SJSA1 (cell line): ENCODE data around the gene SDCBP2. TPM values are rescaled to one million over a fixed set of nuclear protein-coding genes. Genes with fewer than 3 reads are reported as not detected.

ENCODE experiments used
- DNase-seq, 2 experiments: peaks; one replicate each; pipeline ENCODE4 v3.0.0-alpha.2; 2015 to 2020; ENCODE audit warnings: low spot score in 2 of 2, low read depth in 1 of 2
- H3K27ac ChIP-seq: fragments of 250-450 bp; sonication (Bioruptor Pico); 2 replicates; pipeline ENCODE4 v1.5.1; 2020; ENCODE audit warnings: mild to moderate bottlenecking, moderate library complexity
- H3K27me3 ChIP-seq: fragments of 250-450 bp; sonication (Bioruptor Pico); replicated peaks from 2 replicates; pipeline ENCODE4 v1.5.1; 2020; ENCODE audit warnings: mild to moderate bottlenecking, moderate library complexity
- H3K36me3 ChIP-seq: fragments of 250-450 bp; sonication (Bioruptor Pico); 2 replicates; pipeline ENCODE4 v1.5.1; 2020; ENCODE audit warnings: mild to moderate bottlenecking
- H3K4me1 ChIP-seq: fragments of 250-450 bp; sonication (Bioruptor Pico); replicated peaks from 2 replicates; pipeline ENCODE4 v1.6.1; 2021; ENCODE audit warnings: mild to moderate bottlenecking
- H3K4me3 ChIP-seq: fragments of 250-450 bp; sonication (Bioruptor Pico); 2 replicates; pipeline ENCODE4 v1.5.1; 2020; ENCODE audit warnings: mild to moderate bottlenecking
- H3K9me3 ChIP-seq: fragments of 250-450 bp; sonication (Bioruptor Pico); replicated peaks from 2 replicates; pipeline ENCODE4 v1.5.1; 2020; ENCODE audit warnings: mild to moderate bottlenecking
- total RNA-seq: library from RNA; depleted of rRNA; stranded (reverse); fragments of >200 nt; shearing (Covaris generic); gene quantifications from 2 replicates; pipeline ENCODE4 v1.2.3, GENCODE V29; 2014

SDCBP2 gene
- total RNA-seq, 1 experiment from 2014 or later = 1.2 TPM

GRCh38 chr20:1370548-1371110, 41.7 kb upstream of the SDCBP2 start:
- H3K4me1 ChIP-seq = peaks cover 13% of the 10 kb centered on the region
- H3K36me3 ChIP-seq = peaks cover 65% of the 10 kb centered on the region
- no peak overlapping the region for H3K4me3 ChIP-seq
- no peak overlapping the region for H3K27ac ChIP-seq
- no peak for DNase-seq
- H3K27me3 ChIP-seq = no peaks in the 10 kb centered on the region
- H3K9me3 ChIP-seq = no peaks in the 10 kb centered on the region

DNA sequence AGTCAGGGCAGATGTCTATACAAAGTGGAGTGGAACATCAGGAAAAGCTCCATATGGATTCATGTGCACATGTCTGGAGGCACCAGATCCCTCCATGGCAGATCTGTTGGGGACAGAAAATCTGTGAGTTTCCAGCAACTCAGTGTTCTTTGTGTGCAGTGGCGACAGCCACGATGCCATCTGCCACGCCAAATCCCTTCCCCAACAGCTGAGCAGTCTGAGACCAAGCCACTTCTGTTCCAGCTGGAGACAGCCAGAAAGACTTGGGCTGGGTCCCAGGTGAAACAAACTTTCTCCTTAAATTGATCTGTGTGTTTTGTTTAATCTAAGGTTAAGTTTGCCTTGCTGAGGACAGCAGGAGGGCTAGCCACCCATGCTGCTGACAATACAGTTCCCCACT, 41.0 kb upstream of the SDCBP2 start:
- DNase-seq = no peak
- no peaks in the 10 kb centered on the region for H3K27me3 ChIP-seq
- peaks cover 64% of the 10 kb centered on the region for H3K36me3 ChIP-seq
- H3K9me3 ChIP-seq = no peaks in the 10 kb centered on the region
- no peak overlapping the region for H3K27ac ChIP-seq
- peaks cover 13% of the 10 kb centered on the region for H3K4me1 ChIP-seq
- H3K4me3 ChIP-seq = no peak overlapping the region

DNA sequence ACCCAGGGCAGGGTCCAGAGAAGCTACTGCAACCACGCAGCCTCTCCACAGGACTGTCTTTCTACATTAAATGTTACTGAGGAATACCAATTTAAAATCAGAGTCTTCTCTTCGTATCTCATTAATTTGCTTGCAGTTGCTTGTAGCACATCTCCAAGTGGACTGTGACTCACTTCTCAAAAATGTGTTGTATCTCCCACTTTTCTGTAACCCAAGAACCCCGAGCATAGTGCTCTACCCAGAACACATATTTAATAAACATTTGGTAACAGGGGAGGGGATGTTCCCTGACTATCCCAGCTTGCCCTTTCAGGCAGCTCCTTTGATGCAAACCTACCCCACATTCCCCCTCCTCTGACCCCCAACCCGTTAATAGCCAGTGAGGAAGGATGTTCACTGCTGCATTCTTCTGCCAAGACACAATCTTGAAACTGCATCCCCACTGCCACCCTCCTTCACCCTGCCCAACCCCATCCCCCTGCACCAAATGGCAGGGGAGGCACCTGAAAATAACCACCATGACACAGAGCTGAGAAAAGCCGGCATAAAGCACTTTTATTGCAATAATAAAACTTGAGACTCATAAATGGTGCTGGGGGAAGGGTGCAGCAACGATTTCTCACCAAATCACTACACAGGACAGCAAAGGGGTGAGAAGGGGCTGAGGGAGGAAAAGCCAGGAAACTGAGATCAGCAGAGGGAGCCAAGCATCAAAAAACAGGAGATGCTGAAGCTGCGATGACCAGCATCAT, 39.7 kb upstream of the SDCBP2 start:
- peak in 1 of 2 experiments; percentile 28 for DNase-seq
- no peaks in the 10 kb centered on the region for H3K27me3 ChIP-seq
- peaks cover 57% of the 10 kb centered on the region for H3K36me3 ChIP-seq
- H3K27ac ChIP-seq = no peak overlapping the region
- H3K4me1 ChIP-seq = peaks cover 13% of the 10 kb centered on the region
- no peak overlapping the region for H3K4me3 ChIP-seq
- H3K9me3 ChIP-seq = no peaks in the 10 kb centered on the region

DNA sequence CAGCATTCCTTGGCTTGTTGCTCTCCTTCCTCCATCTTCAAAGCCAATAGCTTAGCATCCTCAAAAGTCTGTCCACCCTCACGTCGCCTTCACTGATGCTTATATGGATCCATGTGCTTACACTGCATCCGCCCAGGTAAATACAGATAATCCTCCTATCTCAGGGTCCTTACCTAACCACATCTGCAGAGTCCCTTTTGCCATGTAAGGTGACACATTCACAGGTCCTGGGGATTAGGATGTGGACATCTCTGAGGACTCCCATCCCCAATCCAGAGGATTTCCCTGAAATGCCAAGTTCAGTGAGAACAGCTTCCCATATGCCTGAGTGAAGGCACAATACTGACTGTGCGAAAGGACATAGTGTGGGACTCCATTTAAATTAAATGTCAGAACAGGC, 38.5 kb upstream of the SDCBP2 start:
- DNase-seq = no peak
- Histone ChIP-seq H3K4me1 (peaks cover 13% of the 10 kb centered on the region), H3K4me3 (no peak overlapping the region), H3K9me3 (no peaks in the 10 kb centered on the region), H3K27me3 (no peaks in the 10 kb centered on the region), H3K27ac (no peak overlapping the region), H3K36me3 (peaks cover 57% of the 10 kb centered on the region)

DNA sequence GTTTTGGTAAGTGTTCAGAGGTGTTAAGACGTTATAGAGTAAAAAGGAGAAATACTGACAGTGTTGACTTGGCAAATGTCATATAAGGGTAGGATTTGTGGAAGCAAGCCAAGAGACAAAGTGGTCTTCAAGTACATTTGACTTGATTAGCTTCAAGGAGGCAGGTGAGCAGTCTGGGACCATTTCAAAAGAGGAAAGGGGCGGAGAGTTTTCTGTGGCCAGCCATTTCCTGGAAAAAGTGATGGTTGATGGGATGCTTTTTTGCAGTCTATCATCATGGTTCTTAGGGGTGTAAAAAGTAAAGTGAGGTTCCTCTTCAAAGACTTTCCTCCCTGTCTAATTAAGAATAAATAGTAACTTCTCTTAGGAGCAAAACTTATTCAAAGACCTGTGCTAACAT, 35.2 kb upstream of the SDCBP2 start:
- no peak overlapping the region for H3K27ac ChIP-seq
- no peak for DNase-seq
- H3K27me3 ChIP-seq = no peaks in the 10 kb centered on the region
- H3K4me3 ChIP-seq = no peak overlapping the region
- peaks cover 51% of the 10 kb centered on the region for H3K36me3 ChIP-seq
- H3K4me1 ChIP-seq = peaks cover 13% of the 10 kb centered on the region
- H3K9me3 ChIP-seq = no peaks in the 10 kb centered on the region

- Histone ChIP-seq H3K4me3 (no peak overlapping the region), H3K27me3 (no peaks in the 10 kb centered on the region), H3K9me3 (no peaks in the 10 kb centered on the region), H3K4me1 (peaks cover 8% of the 10 kb centered on the region), H3K27ac (no peak overlapping the region), H3K36me3 (peaks cover 51% of the 10 kb centered on the region)
- no peak for DNase-seq
Measured at GRCh38 chr20:1363522-1363921, 34.6 kb upstream of the SDCBP2 start.

DNA sequence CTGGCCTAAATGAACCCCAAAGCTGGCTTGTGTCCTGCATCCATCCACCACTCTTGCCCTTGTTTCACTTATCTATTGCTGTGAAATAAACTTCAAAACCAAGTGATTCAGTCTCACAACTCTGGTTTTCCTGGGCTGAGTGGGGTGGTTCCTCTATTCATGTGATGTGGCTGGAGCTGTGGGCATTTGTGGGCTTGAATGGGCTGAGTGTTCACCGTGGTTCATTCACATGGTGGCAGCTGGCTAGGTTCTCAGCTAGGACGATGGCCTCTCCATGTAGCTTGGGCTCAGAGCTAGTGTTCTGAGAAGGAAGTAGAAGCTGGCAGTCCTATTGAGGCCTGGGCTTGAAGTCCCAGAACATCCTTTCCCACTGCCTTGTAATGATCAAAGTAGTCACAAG, 33.5 kb upstream of the SDCBP2 start:
- DNase-seq = no peak
- Histone ChIP-seq H3K36me3 (peaks cover 51% of the 10 kb centered on the region), H3K27me3 (no peaks in the 10 kb centered on the region), H3K4me3 (no peak overlapping the region), H3K4me1 (peaks cover 8% of the 10 kb centered on the region), H3K9me3 (no peaks in the 10 kb centered on the region), H3K27ac (no peak overlapping the region)

DNA sequence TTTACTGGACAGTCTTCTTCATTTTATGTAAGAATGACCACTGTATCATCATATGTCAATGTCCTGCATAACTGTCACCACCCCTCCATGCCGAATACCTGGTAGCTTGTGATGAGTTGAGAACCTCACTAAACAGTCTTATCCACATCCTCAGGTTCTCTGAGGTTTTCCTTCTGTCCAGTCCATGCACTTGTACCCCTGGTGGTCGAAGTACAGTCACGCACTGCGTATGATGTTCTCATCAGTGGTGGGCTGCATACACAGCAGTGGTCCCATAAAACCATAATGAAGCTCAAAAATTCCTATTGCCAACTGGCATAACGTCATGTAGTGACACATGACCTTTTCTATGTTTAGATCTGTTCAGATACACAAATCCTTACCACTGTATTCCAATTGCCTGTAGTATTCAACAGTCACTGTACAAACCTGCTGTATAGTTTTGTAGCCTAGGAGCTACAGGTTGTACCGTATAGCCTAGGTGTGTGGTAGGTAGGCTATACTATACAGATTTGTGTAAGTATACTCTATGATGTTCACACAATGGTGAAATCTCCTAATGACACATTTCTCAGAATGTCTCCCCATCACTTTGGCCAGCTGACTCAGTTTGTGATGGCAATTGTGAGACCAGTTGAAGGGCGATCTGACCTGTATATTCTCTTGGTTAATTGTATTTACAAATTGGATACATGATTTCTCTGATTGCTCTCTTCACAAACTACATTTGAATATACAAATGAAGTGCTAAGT, 31.3 kb upstream of the SDCBP2 start:
- H3K4me3 ChIP-seq = no peak overlapping the region
- no peaks in the 10 kb centered on the region for H3K9me3 ChIP-seq
- no peaks in the 10 kb centered on the region for H3K27me3 ChIP-seq
- DNase-seq = no peak
- H3K4me1 ChIP-seq = peaks cover 8% of the 10 kb centered on the region
- H3K27ac ChIP-seq = no peak overlapping the region
- peaks cover 41% of the 10 kb centered on the region for H3K36me3 ChIP-seq

- Histone ChIP-seq H3K4me1 (peaks cover 8% of the 10 kb centered on the region), H3K27ac (no peak overlapping the region), H3K27me3 (no peaks in the 10 kb centered on the region), H3K36me3 (peaks cover 40% of the 10 kb centered on the region), H3K4me3 (no peak overlapping the region), H3K9me3 (no peaks in the 10 kb centered on the region)
- no peak for DNase-seq
Measured at GRCh38 chr20:1357921-1358671, 29.2 kb upstream of the SDCBP2 start.

- no peak overlapping the region for H3K27ac ChIP-seq
- peaks cover 22% of the 10 kb centered on the region for H3K36me3 ChIP-seq
- no peak overlapping the region for H3K4me3 ChIP-seq
- H3K4me1 ChIP-seq = peaks cover 8% of the 10 kb centered on the region
- DNase-seq = no peak
- no peaks in the 10 kb centered on the region for H3K27me3 ChIP-seq
- H3K9me3 ChIP-seq = no peaks in the 10 kb centered on the region
Measured at GRCh38 chr20:1353956-1354355, 25.0 kb upstream of the SDCBP2 start.

GRCh38 chr20:1346315-1346969, 17.5 kb upstream of the SDCBP2 start:
- no peaks in the 10 kb centered on the region; the same call in 1 of the 2 replicates for H3K36me3 ChIP-seq
- H3K9me3 ChIP-seq = 0 out of 2 replicates have a peak, but pooled peaks cover 2% of the 10 kb centered on the region
- no peak overlapping the region for H3K27ac ChIP-seq
- peaks cover 29% of the 10 kb centered on the region for H3K4me1 ChIP-seq
- no peaks in the 10 kb centered on the region for H3K27me3 ChIP-seq
- DNase-seq = no peak
- no peak overlapping the region for H3K4me3 ChIP-seq

DNA sequence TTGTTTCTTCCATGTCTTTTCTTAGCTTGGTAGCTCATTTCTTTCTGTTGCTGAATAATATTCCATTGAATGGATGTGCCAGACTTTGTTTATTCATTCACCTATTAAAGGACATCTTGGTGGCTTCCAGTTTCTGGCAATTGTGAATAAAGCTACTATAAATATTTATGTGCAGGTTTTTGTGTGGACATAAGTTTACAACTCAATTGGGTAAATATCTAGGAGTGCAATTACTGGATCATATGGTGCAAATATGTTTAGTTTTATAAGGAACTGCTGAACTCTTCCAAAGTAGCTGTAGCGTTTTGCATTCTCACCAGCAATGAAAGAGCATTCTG, 16.8 kb upstream of the SDCBP2 start:
- H3K4me3 ChIP-seq = no peak overlapping the region
- 0 out of 2 replicates have a peak, but pooled peaks cover 2% of the 10 kb centered on the region for H3K9me3 ChIP-seq
- peaks cover 29% of the 10 kb centered on the region for H3K4me1 ChIP-seq
- no peaks in the 10 kb centered on the region; the same call in 1 of the 2 replicates for H3K36me3 ChIP-seq
- DNase-seq = no peak
- no peak overlapping the region for H3K27ac ChIP-seq
- no peaks in the 10 kb centered on the region for H3K27me3 ChIP-seq

- DNase-seq = no peak
- H3K27me3 ChIP-seq = no peaks in the 10 kb centered on the region
- no peak overlapping the region for H3K4me3 ChIP-seq
- no peak overlapping the region for H3K27ac ChIP-seq
- H3K4me1 ChIP-seq = peaks cover 29% of the 10 kb centered on the region
- 0 out of 2 replicates have a peak, but pooled peaks cover 2% of the 10 kb centered on the region for H3K9me3 ChIP-seq
- no peaks in the 10 kb centered on the region for H3K36me3 ChIP-seq
Measured at GRCh38 chr20:1345030-1345755, 16.3 kb upstream of the SDCBP2 start.
